ENCODE data around the gene TNP1. TPM values are rescaled to one million over a fixed set of nuclear protein-coding genes. Genes with fewer than 3 reads are reported as not detected.

TNP1 gene
- total RNA-seq, 1 donor from 2014 or later, result not detected

- DNase-seq (ENCODE audit: low read depth) (peak; percentile 27), FAIRE-seq (no peak)
- no peak for TF ChIP-seq CTCF (IDR thresholded peaks at IDR 0.05; ENCODE audit: insufficient read depth, low read length, severe bottlenecking)
- H3K4me3 ChIP-seq (ENCODE audit: low read depth, low read length), result no peak overlapping the region
- no peaks in the 10 kb centered on the region for H3K36me3 ChIP-seq (ENCODE audit: control insufficient read depth, insufficient read depth, low read length)
- H3K27me3 ChIP-seq (ENCODE audit: control insufficient read depth, insufficient read depth, low read length), result no peaks in the 10 kb centered on the region
Observed at GRCh38 chr2:216880509-216881184, 20.8 kb upstream of the TNP1 start.

GRCh38 chr2:216879727-216880508 is 20.1 kb upstream of the TNP1 start:
- H3K36me3 ChIP-seq (ENCODE audit: control insufficient read depth, insufficient read depth, low read length), result no peaks in the 10 kb centered on the region
- H3K27me3 ChIP-seq (ENCODE audit: control insufficient read depth, insufficient read depth, low read length), result no peaks in the 10 kb centered on the region
- DNase-seq (ENCODE audit: low read depth), result no peak
- H3K4me3 ChIP-seq (ENCODE audit: low read depth, low read length), result no peak overlapping the region
- peak; percentile 70 for FAIRE-seq
- no peak for TF ChIP-seq CTCF (IDR thresholded peaks at IDR 0.05; ENCODE audit: insufficient read depth, low read length, severe bottlenecking)

- Histone ChIP-seq H3K27me3 (ENCODE audit: control insufficient read depth, insufficient read depth, low read length) (peaks cover 2% of the 10 kb centered on the region), H3K4me3 (ENCODE audit: low read depth, low read length) (no peak overlapping the region), H3K36me3 (ENCODE audit: control insufficient read depth, insufficient read depth, low read length) (no peaks in the 10 kb centered on the region)
- TF ChIP-seq CTCF (IDR thresholded peaks at IDR 0.05; ENCODE audit: insufficient read depth, low read length, severe bottlenecking), result no peak
- no peak for DNase-seq (ENCODE audit: low read depth)
- no peak for FAIRE-seq
Observed at GRCh38 chr2:216878072-216878471, 18.2 kb upstream of the TNP1 start.

GRCh38 chr2:216877085-216877484 is 17.2 kb upstream of the TNP1 start:
- FAIRE-seq (no peak), DNase-seq (ENCODE audit: low read depth) (peak; percentile 8)
- Histone ChIP-seq H3K27me3 (ENCODE audit: control insufficient read depth, insufficient read depth, low read length) (peaks cover 2% of the 10 kb centered on the region), H3K36me3 (ENCODE audit: control insufficient read depth, insufficient read depth, low read length) (no peaks in the 10 kb centered on the region), H3K4me3 (ENCODE audit: low read depth, low read length) (no peak overlapping the region)
- peak; percentile 15 for TF ChIP-seq CTCF (IDR thresholded peaks at IDR 0.05; ENCODE audit: insufficient read depth, low read length, severe bottlenecking)

- FAIRE-seq, result no peak
- DNase-seq (ENCODE audit: low read depth), result no peak
- H3K4me3 ChIP-seq (ENCODE audit: low read depth, low read length), result no peak overlapping the region
Observed at GRCh38 chr2:216875862-216876261, 16.0 kb upstream of the TNP1 start.

More at GRCh38 chr2:216875862-216876261, 16.0 kb upstream of the TNP1 start:
- H3K27me3 ChIP-seq (ENCODE audit: control insufficient read depth, insufficient read depth, low read length), result peaks cover 2% of the 10 kb centered on the region
- no peak for TF ChIP-seq CTCF (IDR thresholded peaks at IDR 0.05; ENCODE audit: insufficient read depth, low read length, severe bottlenecking)
- H3K36me3 ChIP-seq (ENCODE audit: control insufficient read depth, insufficient read depth, low read length), result no peaks in the 10 kb centered on the region
